SK-N-SH treated with all-trans-retinoic acid at 6 μM for 48 hours (cell line): ENCODE data around the gene HES1.

Experiments
- RARB ChIP-seq: fragments of 250-450 bp; sonication (Bioruptor Pico); IDR thresholded peaks from 2 replicates; pipeline ENCODE4 v1.8.0; 2021; ENCODE audit warnings: mild to moderate bottlenecking, moderate library complexity
- ZFP3 ChIP-seq: fragments of 250-450 bp; sonication (Bioruptor Pico); IDR thresholded peaks from 2 replicates; pipeline ENCODE4 v1.5.0; 2020; ENCODE audit warnings: mild to moderate bottlenecking, moderate library complexity
- ZFP30 ChIP-seq: fragments of 450-650 bp; formaldehyde crosslinking; IDR thresholded peaks from 2 replicates; pipeline ENCODE4 v1.5.0; 2022; ENCODE audit warnings: mild to moderate bottlenecking, moderate library complexity
- ZNF565 ChIP-seq: fragments of 450-650 bp; formaldehyde crosslinking; conservative IDR thresholded peaks from 2 replicates; pipeline ENCODE4 v1.5.0; 2020; ENCODE audit warnings: low read depth, mild to moderate bottlenecking, moderate library complexity
- ZNF70 ChIP-seq: fragments of 450-650 bp; formaldehyde crosslinking; IDR thresholded peaks from 2 replicates; pipeline ENCODE4 v1.5.0; 2020; ENCODE audit warnings: mild to moderate bottlenecking, moderate library complexity
- TF ChIP-seq, protein P1 (sequence below): fragments of 250-450 bp; sonication (Bioruptor Pico); IDR thresholded peaks from 2 replicates; pipeline ENCODE4 v1.8.0; 2020; ENCODE audit warnings: mild to moderate bottlenecking, moderate library complexity, borderline replicate concordance
- TF ChIP-seq, protein P2 (sequence below): fragments of 250-450 bp; sonication (Bioruptor Pico); IDR thresholded peaks from 2 replicates; pipeline ENCODE4 v1.5.1; 2020; ENCODE audit warnings: low read depth, mild to moderate bottlenecking, moderate library complexity
- TF ChIP-seq, protein P3 (sequence below): fragments of 250-450 bp; sonication (Bioruptor Pico); IDR thresholded peaks from 2 replicates; pipeline ENCODE4 v1.5.1; 2021; ENCODE audit warnings: mild to moderate bottlenecking, moderate library complexity
- TF ChIP-seq, protein P4 (sequence below): fragments of 250-450 bp; sonication (Bioruptor Pico); IDR thresholded peaks from 2 replicates; pipeline ENCODE4 v1.5.0; 2020; ENCODE audit warnings: mild to moderate bottlenecking, moderate library complexity

DNA sequence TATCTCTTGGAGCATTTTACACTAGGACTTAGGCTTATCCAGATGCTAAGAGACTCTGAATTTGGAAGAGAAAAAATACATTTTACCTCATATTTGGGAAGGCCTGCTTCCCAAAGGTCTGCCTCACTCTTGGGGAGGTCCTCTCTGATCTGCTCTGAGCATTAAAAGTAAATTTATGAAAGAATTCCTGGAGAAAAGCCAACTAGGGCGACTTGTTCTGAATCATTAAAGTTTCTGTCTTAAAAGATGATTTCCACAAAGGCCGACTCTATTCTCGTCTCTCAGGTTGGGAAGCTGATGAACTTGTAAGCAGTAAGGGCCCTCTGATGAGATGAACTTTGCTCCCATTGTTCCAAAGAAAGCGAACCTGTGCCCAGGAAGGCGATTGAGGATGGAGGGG lies 48.7 kb upstream of the HES1 start:
- TF ChIP-seq ZFP30 (CRISPR knock-in tag) = no peak
- TF ChIP-seq, protein P1, sequence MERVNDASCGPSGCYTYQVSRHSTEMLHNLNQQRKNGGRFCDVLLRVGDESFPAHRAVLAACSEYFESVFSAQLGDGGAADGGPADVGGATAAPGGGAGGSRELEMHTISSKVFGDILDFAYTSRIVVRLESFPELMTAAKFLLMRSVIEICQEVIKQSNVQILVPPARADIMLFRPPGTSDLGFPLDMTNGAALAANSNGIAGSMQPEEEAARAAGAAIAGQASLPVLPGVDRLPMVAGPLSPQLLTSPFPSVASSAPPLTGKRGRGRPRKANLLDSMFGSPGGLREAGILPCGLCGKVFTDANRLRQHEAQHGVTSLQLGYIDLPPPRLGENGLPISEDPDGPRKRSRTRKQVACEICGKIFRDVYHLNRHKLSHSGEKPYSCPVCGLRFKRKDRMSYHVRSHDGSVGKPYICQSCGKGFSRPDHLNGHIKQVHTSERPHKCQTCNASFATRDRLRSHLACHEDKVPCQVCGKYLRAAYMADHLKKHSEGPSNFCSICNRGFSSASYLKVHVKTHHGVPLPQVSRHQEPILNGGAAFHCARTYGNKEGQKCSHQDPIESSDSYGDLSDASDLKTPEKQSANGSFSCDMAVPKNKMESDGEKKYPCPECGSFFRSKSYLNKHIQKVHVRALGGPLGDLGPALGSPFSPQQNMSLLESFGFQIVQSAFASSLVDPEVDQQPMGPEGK (CRISPR knock-in tag) = no peak
- TF ChIP-seq ZFP3 (CRISPR knock-in tag) = no peak
- TF ChIP-seq, protein P2, sequence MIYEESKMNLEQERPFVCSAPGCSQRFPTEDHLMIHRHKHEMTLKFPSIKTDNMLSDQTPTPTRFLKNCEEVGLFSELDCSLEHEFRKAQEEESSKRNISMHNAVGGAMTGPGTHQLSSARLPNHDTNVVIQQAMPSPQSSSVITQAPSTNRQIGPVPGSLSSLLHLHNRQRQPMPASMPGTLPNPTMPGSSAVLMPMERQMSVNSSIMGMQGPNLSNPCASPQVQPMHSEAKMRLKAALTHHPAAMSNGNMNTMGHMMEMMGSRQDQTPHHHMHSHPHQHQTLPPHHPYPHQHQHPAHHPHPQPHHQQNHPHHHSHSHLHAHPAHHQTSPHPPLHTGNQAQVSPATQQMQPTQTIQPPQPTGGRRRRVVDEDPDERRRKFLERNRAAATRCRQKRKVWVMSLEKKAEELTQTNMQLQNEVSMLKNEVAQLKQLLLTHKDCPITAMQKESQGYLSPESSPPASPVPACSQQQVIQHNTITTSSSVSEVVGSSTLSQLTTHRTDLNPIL = no peak
- no peak for TF ChIP-seq ZNF565 (CRISPR knock-in tag)
- TF ChIP-seq RARB = no peak
- TF ChIP-seq, protein P3, sequence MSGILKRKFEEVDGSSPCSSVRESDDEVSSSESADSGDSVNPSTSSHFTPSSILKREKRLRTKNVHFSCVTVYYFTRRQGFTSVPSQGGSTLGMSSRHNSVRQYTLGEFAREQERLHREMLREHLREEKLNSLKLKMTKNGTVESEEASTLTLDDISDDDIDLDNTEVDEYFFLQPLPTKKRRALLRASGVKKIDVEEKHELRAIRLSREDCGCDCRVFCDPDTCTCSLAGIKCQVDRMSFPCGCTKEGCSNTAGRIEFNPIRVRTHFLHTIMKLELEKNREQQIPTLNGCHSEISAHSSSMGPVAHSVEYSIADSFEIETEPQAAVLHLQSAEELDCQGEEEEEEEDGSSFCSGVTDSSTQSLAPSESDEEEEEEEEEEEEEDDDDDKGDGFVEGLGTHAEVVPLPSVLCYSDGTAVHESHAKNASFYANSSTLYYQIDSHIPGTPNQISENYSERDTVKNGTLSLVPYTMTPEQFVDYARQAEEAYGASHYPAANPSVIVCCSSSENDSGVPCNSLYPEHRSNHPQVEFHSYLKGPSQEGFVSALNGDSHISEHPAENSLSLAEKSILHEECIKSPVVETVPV (CRISPR knock-in tag) = no peak
- TF ChIP-seq, protein P4, sequence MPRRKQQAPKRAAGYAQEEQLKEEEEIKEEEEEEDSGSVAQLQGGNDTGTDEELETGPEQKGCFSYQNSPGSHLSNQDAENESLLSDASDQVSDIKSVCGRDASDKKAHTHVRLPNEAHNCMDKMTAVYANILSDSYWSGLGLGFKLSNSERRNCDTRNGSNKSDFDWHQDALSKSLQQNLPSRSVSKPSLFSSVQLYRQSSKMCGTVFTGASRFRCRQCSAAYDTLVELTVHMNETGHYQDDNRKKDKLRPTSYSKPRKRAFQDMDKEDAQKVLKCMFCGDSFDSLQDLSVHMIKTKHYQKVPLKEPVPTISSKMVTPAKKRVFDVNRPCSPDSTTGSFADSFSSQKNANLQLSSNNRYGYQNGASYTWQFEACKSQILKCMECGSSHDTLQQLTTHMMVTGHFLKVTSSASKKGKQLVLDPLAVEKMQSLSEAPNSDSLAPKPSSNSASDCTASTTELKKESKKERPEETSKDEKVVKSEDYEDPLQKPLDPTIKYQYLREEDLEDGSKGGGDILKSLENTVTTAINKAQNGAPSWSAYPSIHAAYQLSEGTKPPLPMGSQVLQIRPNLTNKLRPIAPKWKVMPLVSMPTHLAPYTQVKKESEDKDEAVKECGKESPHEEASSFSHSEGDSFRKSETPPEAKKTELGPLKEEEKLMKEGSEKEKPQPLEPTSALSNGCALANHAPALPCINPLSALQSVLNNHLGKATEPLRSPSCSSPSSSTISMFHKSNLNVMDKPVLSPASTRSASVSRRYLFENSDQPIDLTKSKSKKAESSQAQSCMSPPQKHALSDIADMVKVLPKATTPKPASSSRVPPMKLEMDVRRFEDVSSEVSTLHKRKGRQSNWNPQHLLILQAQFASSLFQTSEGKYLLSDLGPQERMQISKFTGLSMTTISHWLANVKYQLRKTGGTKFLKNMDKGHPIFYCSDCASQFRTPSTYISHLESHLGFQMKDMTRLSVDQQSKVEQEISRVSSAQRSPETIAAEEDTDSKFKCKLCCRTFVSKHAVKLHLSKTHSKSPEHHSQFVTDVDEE (CRISPR knock-in tag) = no peak
- no peak for TF ChIP-seq ZNF70
